HuH-7.5 (cell line): ENCODE data around the gene BARD1.
"Not testable (repeated sequence)": the region's sequence is repeated elsewhere in the genome, so short reads cannot be mapped to it uniquely, and the experiment has no call there.

Experiments used
- DNase-seq: peaks from one replicate; pipeline ENCODE4 v3.0.0; 2011; ENCODE audit warnings: low spot score

BARD1 gene

GRCh38 chr2:214765180-214765579 lies 44.3 kb downstream of the BARD1 start:
- no peak for DNase-seq

GRCh38 chr2:214753455-214753854 lies 56.0 kb downstream of the BARD1 start:
- no peak for DNase-seq

GRCh38 chr2:214750529-214750928 lies 59.0 kb downstream of the BARD1 start:
- no peak for DNase-seq

GRCh38 chr2:214747992-214748391 lies 61.5 kb downstream of the BARD1 start:
- DNase-seq = no peak

GRCh38 chr2:214742119-214742518 lies 67.4 kb downstream of the BARD1 start:
- no peak for DNase-seq

GRCh38 chr2:214740867-214741395 lies 68.6 kb downstream of the BARD1 start:
- DNase-seq = no peak

- DNase-seq = no peak
These were observed 72.3 kb downstream of the BARD1 start for GRCh38 chr2:214737188-214737587.

GRCh38 chr2:214730800-214731407 lies 78.6 kb downstream of the BARD1 start:
- no peak for DNase-seq

- no peak for DNase-seq
These were observed 79.2 kb downstream of the BARD1 start for GRCh38 chr2:214730248-214730647.

- DNase-seq = no peak
These were observed 84.7 kb downstream of the BARD1 start for GRCh38 chr2:214724741-214725140.

- DNase-seq = not testable (repeated sequence)
These were observed 91.6 kb downstream of the BARD1 start for GRCh38 chr2:214717837-214718236.

GRCh38 chr2:214716811-214717560 lies 92.5 kb downstream of the BARD1 start:
- no peak for DNase-seq

- no peak for DNase-seq
These were observed 94.5 kb downstream of the BARD1 start for GRCh38 chr2:214715025-214715424.

- no peak for DNase-seq
These were observed 96.2 kb downstream of the BARD1 start for GRCh38 chr2:214713080-214713830.

- no peak for DNase-seq
These were observed 98.8 kb downstream of the BARD1 start for GRCh38 chr2:214710729-214711128.

- DNase-seq = peak; percentile 16
These were observed 102.5 kb downstream of the BARD1 start for GRCh38 chr2:214706986-214707385.

GRCh38 chr2:214699236-214699635 lies 110.2 kb downstream of the BARD1 start:
- DNase-seq = no peak

GRCh38 chr2:214696681-214697080 lies 112.8 kb downstream of the BARD1 start:
- DNase-seq = no peak

- DNase-seq = no peak
These were observed 113.7 kb downstream of the BARD1 start for GRCh38 chr2:214695789-214696188.

GRCh38 chr2:214683557-214683956 lies 125.9 kb downstream of the BARD1 start:
- DNase-seq = not testable (repeated sequence)

- no peak for DNase-seq
These were observed 129.7 kb downstream of the BARD1 start for GRCh38 chr2:214679736-214680135.

GRCh38 chr2:214676421-214677089 lies 132.9 kb downstream of the BARD1 start:
- no peak for DNase-seq
